ENCODE measurements around the gene PDZD7. TPM values are rescaled to one million over a fixed set of nuclear protein-coding genes. Genes with fewer than 3 reads are reported as not detected.

PDZD7 gene
- polyA plus RNA-seq, 1 donor from 2014 or later, result 1.5 TPM

GRCh38 chr10:101053516-101053915, 22.6 kb upstream of the PDZD7 start:
- H3K9me2 ChIP-seq (ENCODE audit: insufficient read depth, low read length), result no peaks in the 10 kb centered on the region
- no peak overlapping the region for H2AFZ ChIP-seq (ENCODE audit: low read depth, low read length)
- no peaks in the 10 kb centered on the region for H3K9me3 ChIP-seq (ENCODE audit: low read length)
- no peak overlapping the region for H3K27ac ChIP-seq (ENCODE audit: low read length)
- no peak overlapping the region for H3K4me3 ChIP-seq (ENCODE audit: low read length)
- no peaks in the 10 kb centered on the region for H4K20me1 ChIP-seq (ENCODE audit: insufficient read depth)
- no peaks in the 10 kb centered on the region for H3K79me2 ChIP-seq (replicated peaks; ENCODE audit: insufficient read depth, low read length)
- H3K27me3 ChIP-seq (ENCODE audit: insufficient read depth, low read depth, low read length), result peaks cover 37% of the 10 kb centered on the region
- H3F3A ChIP-seq (ENCODE audit: insufficient read depth, low read length, poor library complexity, severe bottlenecking), result no peaks in the 10 kb centered on the region
- no peak overlapping the region for H3K9ac ChIP-seq (ENCODE audit: low read length)
- no peak overlapping the region for H3K4me2 ChIP-seq (ENCODE audit: low read length)
- no peak for TF ChIP-seq POLR2AphosphoS5 (IDR thresholded peaks at IDR 0.05)
- TF ChIP-seq, protein P1, sequence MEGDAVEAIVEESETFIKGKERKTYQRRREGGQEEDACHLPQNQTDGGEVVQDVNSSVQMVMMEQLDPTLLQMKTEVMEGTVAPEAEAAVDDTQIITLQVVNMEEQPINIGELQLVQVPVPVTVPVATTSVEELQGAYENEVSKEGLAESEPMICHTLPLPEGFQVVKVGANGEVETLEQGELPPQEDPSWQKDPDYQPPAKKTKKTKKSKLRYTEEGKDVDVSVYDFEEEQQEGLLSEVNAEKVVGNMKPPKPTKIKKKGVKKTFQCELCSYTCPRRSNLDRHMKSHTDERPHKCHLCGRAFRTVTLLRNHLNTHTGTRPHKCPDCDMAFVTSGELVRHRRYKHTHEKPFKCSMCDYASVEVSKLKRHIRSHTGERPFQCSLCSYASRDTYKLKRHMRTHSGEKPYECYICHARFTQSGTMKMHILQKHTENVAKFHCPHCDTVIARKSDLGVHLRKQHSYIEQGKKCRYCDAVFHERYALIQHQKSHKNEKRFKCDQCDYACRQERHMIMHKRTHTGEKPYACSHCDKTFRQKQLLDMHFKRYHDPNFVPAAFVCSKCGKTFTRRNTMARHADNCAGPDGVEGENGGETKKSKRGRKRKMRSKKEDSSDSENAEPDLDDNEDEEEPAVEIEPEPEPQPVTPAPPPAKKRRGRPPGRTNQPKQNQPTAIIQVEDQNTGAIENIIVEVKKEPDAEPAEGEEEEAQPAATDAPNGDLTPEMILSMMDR (IDR thresholded peaks at IDR 0.05; ENCODE audit: poor library complexity, severe bottlenecking), result no peak
- TF ChIP-seq REST (IDR thresholded peaks at IDR 0.05; ENCODE audit: borderline replicate concordance), result no peak
- no peak for TF ChIP-seq EZH2 (IDR thresholded peaks at IDR 0.05; ENCODE audit: borderline replicate concordance, insufficient read depth, low read length, poor library complexity, severe bottlenecking)
- TF ChIP-seq TAF1 (IDR thresholded peaks at IDR 0.05; ENCODE audit: low read depth), result no peak
- TF ChIP-seq EP300 (conservative IDR thresholded peaks at IDR 0.05; ENCODE audit: poor library complexity, severe bottlenecking), result no peak
- no peak for TF ChIP-seq MXI1 (conservative IDR thresholded peaks at IDR 0.05; ENCODE audit: poor library complexity, severe bottlenecking)
- no peak for TF ChIP-seq RAD21 (conservative IDR thresholded peaks at IDR 0.05)
- TF ChIP-seq SMC3 (conservative IDR thresholded peaks at IDR 0.05; ENCODE audit: poor library complexity), result no peak
- H3K36me3 ChIP-seq (ENCODE audit: insufficient read depth, low read length), result no peaks in the 10 kb centered on the region

- Histone ChIP-seq H3K4me3 (ENCODE audit: low read length) (no peak overlapping the region), H3K9me3 (ENCODE audit: low read length) (no peaks in the 10 kb centered on the region), H3K9ac (ENCODE audit: low read length) (no peak overlapping the region), H2AFZ (ENCODE audit: low read depth, low read length) (no peak overlapping the region), H3K79me2 (replicated peaks; ENCODE audit: insufficient read depth, low read length) (no peaks in the 10 kb centered on the region), H3K27me3 (ENCODE audit: insufficient read depth, low read depth, low read length) (peaks cover 49% of the 10 kb centered on the region), H3K9me2 (ENCODE audit: insufficient read depth, low read length) (no peaks in the 10 kb centered on the region), H3K4me2 (ENCODE audit: low read length) (no peak overlapping the region), H3F3A (ENCODE audit: insufficient read depth, low read length, poor library complexity, severe bottlenecking) (no peaks in the 10 kb centered on the region), H3K36me3 (ENCODE audit: insufficient read depth, low read length) (no peaks in the 10 kb centered on the region), H4K20me1 (ENCODE audit: insufficient read depth) (no peaks in the 10 kb centered on the region), H3K27ac (ENCODE audit: low read length) (no peak overlapping the region)
- TF ChIP-seq RAD21 (conservative IDR thresholded peaks at IDR 0.05) (no peak), POLR2AphosphoS5 (IDR thresholded peaks at IDR 0.05) (no peak)
Measured at GRCh38 chr10:101052285-101052684, 21.4 kb upstream of the PDZD7 start.

Measured in neural cell (in vitro differentiated cells).